BJ (cell line): ENCODE measurements around the gene CPED1. TPM values are rescaled to one million over a fixed set of nuclear protein-coding genes. Genes with fewer than 3 reads are reported as not detected.

Experiments used
- CTCF ChIA-PET: fragments of 350-600 bp; formaldehyde crosslinking; extraction: SDS; loops from one replicate; lab custom pipeline; 2021; ENCODE audit warnings: antibody characterized with exemption, inconsistent platforms; lab: Yijun Ruan, JAX
- POLR2A ChIA-PET: fragments of 300-600 bp; sonication (Branson Sonifier 250); formaldehyde crosslinking; extraction: SDS; loops from one replicate; lab custom pipeline; 2021; ENCODE audit warnings: antibody characterized with exemption; lab: Charles Lee
- DNase-seq: peaks from one replicate; pipeline ENCODE4 v3.0.0-alpha.2; 2011; ENCODE audit warnings: low read depth
- H3K27me3 ChIP-seq: 2 replicates; pipeline ENCODE4 v1.6.0; 2011; ENCODE audit warnings: low read length; ENCODE audit not compliant: control insufficient read depth, insufficient read depth
- H3K36me3 ChIP-seq: 2 replicates; pipeline ENCODE4 v1.5.1; 2011; ENCODE audit warnings: low read length; ENCODE audit not compliant: control insufficient read depth, insufficient read depth
- H3K4me3 ChIP-seq: 2 replicates; pipeline ENCODE4 v1.5.1; 2011; ENCODE audit warnings: low read depth, mild to moderate bottlenecking, control low read depth, low read length
- CTCF ChIP-seq: IDR thresholded peaks from 2 replicates; pipeline ENCODE4 v1.5.1; 2011; ENCODE audit warnings: low read depth, mild to moderate bottlenecking, control low read depth, inconsistent platforms, low read length, moderate library complexity; ENCODE audit not compliant: insufficient read depth
- polyA plus RNA-seq: library from polyadenylated mRNA; depleted of rRNA; stranded (reverse); fragments of >200 nt; gene quantifications from 2 replicates; pipeline ENCODE4 v1.2.3, GENCODE V29; 2011

Gene CPED1
- polyA plus RNA-seq, 1 experiment: 18.3 TPM

GRCh38 chr7:121041516-121042148 is 53.1 kb downstream of the CPED1 start:
- TF ChIP-seq CTCF: no peak
- peak; percentile 34 for DNase-seq
- Histone ChIP-seq H3K4me3 (0 out of 2 replicates have a peak overlapping the region, but pooled peaks have one; percentile 4), H3K27me3 (no peaks in the 10 kb centered on the region), H3K36me3 (no peaks in the 10 kb centered on the region)
- CTCF ChIA-PET: interaction anchor here (0.5 to 1.2 kb wide), 3 partner anchors 9 to 41 kb away, joined by 3 to 4 read pairs (median 3); no protein-coding TSS in a partner anchor
- POLR2A ChIA-PET: no interaction called here

GRCh38 chr7:121042195-121042594 is 53.7 kb downstream of the CPED1 start:
- POLR2A ChIA-PET: no interaction called here
- H3K36me3 ChIP-seq: no peaks in the 10 kb centered on the region
- CTCF ChIA-PET: interaction anchor here (1.3 kb wide), 1 partner anchor 54 kb away, joined by 3 read pairs; the partner anchor contains the start of gene CPED1
- TF ChIP-seq CTCF: no peak
- no peaks in the 10 kb centered on the region for H3K27me3 ChIP-seq
- H3K4me3 ChIP-seq: no peak overlapping the region
- DNase-seq: no peak

- ChIA-PET CTCF (interaction anchor here (1.3 kb wide), 1 partner anchor 55 kb away, joined by 3 read pairs; the partner anchor contains the start of gene CPED1), POLR2A (no interaction called here)
- Histone ChIP-seq H3K4me3 (no peak overlapping the region), H3K36me3 (no peaks in the 10 kb centered on the region), H3K27me3 (no peaks in the 10 kb centered on the region)
- no peak for TF ChIP-seq CTCF
- DNase-seq: no peak
Observed at GRCh38 chr7:121042899-121043298, 54.4 kb downstream of the CPED1 start.

- Histone ChIP-seq H3K36me3 (no peaks in the 10 kb centered on the region), H3K27me3 (no peaks in the 10 kb centered on the region), H3K4me3 (no peak overlapping the region)
- CTCF ChIA-PET: interaction anchor here (1.1 to 1.3 kb wide), 3 partner anchors 16 to 55 kb away, joined by 3 to 4 read pairs (median 3); partner anchors contain the start of gene CPED1
- no peak for TF ChIP-seq CTCF
- DNase-seq: no peak
- POLR2A ChIA-PET: no interaction called here
Observed at GRCh38 chr7:121043314-121044234, 55.1 kb downstream of the CPED1 start.

- no peaks in the 10 kb centered on the region for H3K27me3 ChIP-seq
- H3K4me3 ChIP-seq: no peak overlapping the region
- no peak for TF ChIP-seq CTCF
- DNase-seq: no peak
- POLR2A ChIA-PET: no interaction called here
- CTCF ChIA-PET: no interaction called here
- H3K36me3 ChIP-seq: no peaks in the 10 kb centered on the region
Observed at GRCh38 chr7:121045090-121045489, 56.6 kb downstream of the CPED1 start.
